GM04504 (cell line): Measurements from ENCODE around the gene OTULINL.
"Not testable (repeated sequence)": the region's sequence is repeated elsewhere in the genome, so short reads cannot be mapped to it uniquely, and the experiment has no call there.

Source experiments
- DNase-seq: peaks from one replicate; pipeline ENCODE4 v3.0.0-alpha.2; 2012; ENCODE audit warnings: low read depth

The OTULINL gene

DNA sequence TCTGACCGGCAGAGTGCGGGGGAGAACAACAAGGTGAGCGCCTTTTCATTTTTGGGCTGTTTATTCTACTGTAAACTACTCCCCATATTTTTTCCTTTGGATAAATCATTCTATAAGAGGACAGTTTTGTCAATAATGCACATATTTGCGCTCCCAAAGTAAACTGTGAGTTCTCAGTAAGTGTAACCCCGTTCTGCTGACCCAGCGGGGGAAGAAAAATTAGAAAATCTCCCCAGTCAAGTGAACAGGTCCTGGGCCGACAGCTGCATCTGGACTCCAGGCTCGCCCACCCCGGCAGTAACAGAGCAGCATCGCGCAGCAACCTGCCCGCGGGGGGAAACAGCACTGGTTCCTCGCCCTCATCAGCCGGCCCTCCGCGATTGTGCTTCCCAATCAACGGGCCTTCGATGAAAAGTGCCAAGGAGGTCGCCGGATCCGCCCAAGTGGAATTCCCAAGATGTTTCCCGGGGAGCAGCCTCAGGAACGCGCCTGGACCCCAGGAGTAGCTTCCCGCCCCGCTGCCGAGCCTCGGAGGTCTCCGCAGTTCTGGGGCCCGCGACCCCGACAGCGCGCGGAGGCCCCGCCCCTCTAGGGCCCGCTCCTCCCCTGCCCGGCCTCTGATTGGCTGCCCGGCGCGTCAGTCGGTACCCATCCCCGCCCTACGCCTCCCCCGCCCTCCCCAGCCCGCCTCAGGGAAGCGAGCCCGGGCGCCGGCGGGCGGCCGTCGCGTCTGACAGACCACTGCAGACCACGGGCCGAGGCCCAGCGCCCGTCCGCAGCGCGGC lies at the start of gene OTULINL:
Gene OTULINL (plus strand): TSS at position 687 of the 785 bp plus-strand sequence. CDS start 103 bp downstream, outside the sequence.
- peak; percentile 45 for DNase-seq

DNA sequence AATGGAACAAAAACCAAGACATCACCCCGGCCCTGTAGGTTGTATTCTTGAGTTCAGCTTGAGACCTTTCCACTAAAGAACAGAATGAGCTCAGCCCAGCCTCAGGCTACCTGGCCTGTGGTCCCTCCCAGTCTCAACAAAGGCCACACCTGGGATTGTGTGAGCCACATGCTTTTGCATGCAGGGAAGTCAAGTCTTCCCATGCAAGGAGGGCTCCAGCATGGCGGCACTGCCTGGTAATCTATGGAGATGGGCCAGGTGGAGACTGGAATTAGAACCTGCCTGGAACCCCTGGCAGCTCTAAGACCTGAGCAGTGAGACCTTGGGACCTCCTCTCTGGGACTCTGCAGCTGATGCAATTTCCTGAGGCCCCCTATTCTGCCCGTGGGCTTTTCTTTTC lies 49.4 kb upstream of the OTULINL start:
- no peak for DNase-seq

DNA sequence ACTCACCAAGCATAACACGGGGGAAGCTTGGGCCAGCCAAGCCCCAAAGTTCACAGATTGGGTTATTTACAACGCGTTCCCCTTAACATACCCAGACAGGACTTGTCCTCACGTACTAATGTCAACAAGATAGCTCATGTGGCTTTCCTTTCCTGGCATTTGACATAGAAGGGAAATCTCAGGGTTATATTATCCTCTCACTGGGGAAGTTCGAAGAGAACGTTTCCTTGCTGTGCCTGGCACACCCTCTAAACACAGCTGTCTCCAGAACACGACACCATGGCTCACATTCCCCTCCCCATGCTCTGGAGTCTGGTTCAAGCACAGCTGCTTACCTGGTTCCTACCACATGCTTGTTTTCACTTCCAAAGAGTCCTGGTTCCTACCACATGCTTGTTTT lies 46.8 kb upstream of the OTULINL start:
- no peak for DNase-seq

DNA sequence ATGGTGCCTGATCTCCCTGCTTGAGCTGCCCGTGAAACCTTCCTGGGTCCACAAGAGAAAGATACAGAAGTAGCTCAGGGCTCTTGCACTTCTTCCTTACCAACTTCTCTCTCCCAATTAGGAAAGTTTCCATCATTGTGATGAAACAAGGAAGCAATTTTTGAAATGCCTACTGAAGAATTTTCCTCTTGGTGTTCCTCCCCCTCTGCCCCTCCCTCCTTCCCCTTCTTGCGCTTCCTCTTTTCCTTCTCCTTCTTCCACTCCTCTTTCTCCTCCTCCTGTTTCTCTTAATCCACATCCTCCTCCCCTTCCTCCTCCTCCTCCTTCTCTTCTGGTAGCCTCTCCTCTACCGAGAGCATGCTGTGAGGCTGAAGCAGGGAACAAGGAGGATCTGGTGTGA lies 36.3 kb upstream of the OTULINL start:
- DNase-seq, result no peak

DNA sequence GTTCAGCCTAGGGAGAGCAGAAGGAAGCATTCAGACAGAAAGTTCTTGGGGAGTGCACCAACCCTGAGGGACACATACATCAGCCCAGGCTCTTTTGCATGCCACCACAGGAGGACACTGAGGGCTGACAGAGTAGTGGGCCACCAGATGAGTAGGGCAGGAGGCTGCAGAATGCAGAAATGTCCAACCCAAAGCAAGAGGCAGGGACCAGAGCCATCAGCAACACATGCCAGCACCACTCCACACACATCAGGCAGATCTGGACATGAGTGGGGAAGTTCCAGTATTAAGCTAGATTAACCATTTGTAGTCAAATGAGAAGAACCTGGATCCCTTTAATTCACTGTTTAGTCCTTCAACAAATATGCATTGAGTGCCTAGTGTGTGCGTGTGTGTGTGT lies 35.7 kb upstream of the OTULINL start:
- DNase-seq, result no peak

DNA sequence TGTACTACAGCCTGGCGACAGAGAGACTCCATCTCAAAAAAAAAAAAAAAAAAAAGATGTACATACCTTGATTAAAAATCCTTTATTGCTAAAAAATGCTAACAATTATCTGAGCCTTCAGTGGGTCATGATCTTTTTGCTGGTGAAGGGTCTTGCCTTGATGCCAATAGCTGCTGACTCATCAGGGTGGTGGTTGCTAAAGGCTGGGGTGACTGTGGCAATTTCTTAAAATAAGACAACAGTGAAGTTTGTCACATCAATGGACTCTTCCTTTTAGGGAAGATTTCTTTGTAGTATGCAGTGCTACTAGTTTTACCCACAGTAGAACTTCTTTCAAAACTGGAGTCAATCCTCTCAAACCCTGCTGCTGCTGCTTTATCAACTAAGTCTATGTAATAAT lies 33.9 kb upstream of the OTULINL start:
- no peak for DNase-seq

DNA sequence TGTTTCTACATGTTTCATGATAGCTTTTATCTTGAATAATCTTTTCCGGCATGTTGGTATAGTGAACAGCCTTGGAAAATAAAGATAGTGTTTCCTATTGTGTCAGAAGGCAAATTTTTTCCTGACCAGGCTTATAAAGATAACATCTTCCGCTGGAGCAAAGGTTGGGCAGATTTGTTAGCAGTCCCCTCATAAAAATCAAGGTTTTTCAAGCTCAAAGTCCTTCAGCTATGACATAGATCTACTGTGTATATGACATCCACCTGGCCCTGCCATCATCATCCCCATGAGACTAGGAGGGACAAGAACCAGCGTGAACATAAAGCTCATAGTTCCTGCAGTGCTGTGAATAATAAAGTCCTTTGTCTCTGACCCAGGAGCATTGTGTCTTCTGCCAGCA lies 30.4 kb upstream of the OTULINL start:
- DNase-seq, result no peak

DNA sequence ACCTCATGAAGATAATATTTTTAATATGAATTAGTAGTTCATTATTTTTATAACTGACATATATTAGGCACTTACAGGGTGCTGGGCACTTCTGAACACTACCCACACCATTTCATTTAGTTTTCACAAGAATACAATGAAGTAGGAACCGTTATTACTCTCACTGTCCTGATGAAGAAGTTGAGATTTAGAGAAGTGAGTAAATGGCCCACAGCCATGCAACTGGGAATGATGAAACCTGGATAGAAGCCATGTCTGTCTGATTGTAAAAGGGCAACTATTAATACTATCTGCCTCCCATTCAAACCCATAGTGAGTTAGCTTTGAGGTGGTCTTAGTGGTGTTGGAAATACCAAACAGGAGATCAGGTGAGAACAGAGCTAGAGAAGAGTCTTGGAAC lies 29.6 kb upstream of the OTULINL start:
- DNase-seq, result no peak

DNA sequence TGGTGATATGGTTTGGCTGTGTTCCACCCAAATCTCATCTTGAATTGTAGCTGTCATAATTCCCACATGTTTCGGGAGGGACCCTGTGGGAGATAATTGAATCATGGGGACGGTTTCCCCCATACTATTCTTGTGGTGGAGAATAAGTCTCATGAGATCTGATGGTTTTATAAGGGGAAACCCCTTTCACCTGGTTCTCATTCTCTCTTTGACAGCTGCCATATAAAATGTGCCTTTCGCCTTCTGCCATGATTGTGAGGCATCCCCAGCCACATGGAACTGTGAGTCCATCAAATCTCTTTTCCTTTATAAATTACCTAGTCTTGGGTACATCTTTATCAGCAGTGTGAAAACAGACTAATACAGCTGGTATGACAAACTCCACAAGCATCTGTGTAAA lies 27.3 kb upstream of the OTULINL start:
- DNase-seq, result not testable (repeated sequence)

DNA sequence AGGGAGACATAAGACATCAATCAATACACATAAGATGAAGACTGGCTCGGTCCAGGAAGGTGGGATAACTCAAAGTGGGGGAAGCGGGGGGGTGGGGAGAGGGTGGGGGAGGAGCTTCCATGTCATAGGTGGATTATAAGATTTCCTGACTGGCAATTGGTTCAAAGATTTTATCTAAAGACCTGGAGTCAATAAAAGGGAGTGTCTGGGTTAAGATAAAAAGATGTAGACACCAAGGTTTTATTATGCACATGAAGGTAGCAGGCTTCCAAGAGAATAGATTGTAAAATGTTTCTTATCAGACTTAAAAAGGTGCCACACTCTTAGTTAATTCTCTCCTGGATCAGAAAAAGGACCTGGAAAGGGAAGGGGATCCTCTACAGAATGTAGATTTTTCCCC lies 25.6 kb upstream of the OTULINL start:
- DNase-seq, result no peak

DNA sequence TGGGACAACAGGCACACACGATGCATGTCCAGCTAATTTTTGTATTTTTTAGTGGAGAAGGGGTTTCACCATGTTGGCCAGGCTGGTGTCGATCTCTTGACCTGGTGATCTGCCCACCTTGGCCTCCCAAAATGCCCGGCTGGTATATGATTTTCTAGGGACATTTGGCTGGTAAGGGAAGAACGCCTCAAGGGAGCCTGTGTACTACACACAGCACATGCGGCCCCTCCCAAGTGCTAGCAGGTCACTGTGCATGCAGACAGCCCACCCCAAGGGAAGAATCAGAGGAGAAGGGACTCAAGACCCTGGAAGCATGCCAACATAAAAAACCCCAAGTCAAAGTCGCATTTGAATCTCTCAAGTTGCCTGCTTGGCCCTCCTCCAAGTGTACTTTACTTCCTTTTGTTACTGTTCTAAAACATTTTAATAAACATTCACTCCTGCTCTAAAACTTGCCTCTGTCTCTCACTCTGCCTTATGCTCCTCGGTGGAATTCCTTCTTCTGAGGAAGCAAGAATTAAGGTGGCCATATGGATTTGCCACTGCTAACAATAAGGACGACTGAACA lies 24.3 kb upstream of the OTULINL start:
- no peak for DNase-seq

DNA sequence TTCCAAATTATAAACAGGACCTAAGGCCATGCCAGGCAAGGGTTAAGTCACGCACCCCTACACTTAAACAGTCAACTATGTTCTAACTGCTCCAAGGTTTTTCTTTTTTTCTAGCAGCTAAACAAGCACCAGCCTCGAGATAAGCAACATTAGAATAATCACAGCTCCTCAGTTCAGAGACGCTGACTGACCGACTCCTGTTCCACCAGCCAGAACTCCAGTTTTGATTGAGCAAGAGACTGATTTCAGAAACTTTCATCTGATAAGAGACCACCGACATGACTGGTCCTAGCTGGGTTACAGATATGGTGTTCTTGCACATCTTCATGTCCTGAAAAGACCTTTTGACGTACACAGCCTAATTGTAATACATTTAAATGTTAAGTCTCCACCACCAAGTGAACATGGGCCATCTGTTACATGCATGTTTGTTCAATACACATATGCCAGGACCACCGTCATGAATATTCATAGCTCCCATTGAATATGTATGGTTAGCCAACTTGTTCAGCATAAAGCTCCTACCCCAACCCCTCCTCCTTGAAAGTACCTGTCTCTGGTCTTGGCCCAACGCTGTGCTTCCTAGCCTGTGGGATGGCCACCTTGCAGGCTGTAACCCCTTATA lies 23.7 kb upstream of the OTULINL start:
- DNase-seq, result no peak

DNA sequence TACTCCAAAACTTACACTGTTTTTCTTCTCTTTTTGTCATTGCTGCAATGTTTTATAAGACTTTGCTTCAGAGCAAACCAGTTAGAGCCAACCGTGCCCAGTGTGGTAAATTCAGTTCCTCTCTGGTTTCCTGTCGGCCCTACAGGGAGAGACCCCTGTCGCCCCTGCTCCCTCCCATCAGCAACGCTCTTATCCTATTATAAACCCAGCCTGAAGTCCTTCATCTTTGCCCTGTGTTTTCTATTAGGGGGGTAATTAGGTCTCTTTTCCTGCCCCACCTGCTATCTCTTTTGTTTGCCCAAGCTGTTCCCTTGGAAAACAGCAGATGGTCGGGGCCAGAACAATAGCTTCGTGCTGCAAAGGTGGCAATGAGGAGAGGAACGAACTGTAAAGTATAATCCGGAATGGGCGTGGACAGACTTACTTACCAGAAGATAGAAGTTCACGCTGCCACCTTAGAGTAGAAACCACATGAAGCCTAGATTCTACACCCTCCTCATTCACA lies 21.4 kb upstream of the OTULINL start:
- no peak for DNase-seq

DNA sequence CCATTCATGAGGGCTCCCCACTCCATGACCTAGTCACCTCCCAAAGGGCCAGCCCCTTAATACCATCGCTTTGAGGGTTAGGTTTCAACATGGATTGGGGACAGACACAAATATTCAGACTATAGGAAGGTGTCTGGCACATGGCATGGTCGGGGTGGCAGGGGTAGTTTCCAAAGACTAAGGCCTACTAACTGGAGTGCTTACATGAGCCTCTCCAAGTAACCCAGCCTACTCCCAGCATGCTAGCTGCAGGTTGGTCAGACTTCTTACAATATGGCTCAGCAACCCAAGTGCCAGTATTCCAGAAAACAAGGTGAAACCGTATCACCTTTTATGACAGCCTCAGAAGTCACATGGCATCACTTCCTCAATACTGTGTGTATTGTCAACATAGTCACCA lies 19.9 kb upstream of the OTULINL start:
- no peak for DNase-seq

DNA sequence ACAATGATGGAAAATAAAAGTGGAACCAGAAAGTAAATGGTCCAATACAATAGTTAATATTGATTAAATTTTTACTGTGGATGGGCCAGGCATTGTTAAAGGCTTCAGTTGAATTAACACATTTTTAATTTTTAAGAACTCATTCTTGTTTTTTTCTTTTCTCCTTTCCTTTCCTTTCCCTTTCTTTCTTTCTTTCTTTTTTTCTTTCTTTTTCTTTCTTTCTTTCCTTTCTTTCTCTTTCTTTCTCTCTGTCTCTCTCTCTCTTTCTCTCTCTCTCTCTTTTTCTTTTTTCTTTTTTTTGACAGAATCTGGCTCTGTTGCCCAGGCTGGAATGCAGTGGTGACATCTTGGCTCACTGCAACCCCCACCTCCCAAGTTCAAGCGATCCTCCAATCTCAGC lies 13.3 kb upstream of the OTULINL start:
- no peak for DNase-seq

DNA sequence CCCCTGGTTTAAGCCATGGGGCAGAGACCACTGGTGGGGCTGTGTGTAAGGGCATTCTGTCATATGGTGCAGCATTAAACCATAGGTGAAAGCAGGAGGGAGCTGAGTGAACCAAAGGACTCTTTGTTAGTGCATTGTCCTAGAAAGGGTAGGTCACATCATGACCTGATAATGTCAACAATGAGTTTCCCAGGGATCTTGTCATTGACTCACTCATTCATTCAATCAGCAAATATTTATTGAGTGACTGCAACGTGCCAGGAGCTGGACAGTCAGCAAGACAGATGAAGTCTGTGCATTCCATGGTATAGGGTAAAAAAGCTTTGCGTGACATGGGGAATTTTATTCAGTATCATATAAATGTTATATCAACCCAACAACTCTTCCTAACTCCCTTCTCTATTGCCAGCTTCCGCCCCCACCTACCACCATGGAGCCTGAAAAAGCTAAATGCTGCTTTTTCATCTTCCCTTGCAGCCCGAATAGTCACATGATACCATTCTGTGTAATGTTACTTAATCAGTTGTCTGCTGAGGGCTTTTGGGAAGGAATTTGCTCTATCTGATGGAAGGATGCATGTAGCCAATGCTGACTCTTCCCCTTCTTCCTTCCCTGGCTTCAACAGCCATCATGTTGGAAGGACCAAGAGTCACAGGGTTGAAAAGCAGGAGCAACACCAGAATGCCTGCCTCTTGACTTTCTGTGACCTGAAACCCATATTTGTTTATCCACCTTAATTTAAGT lies 11.5 kb upstream of the OTULINL start:
- no peak for DNase-seq

DNA sequence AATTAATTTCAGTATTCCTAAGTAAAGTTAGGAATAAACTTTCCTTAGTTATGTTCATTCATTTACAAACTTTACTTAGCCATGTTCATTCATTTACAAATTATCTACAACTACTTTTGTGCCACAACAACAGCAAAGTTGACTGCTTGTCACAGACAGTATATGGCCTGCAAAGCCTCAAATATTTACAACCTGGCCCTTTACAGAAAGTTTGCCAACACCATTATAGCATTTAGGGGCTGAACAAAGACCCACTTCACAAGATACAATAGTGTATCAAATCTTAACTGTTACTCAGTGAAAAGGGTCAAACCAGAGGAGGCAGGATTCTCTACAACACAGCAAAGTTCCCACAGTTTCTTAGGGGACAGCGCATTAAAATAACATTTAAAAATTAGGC lies 9.7 kb upstream of the OTULINL start:
- DNase-seq, result no peak

DNA sequence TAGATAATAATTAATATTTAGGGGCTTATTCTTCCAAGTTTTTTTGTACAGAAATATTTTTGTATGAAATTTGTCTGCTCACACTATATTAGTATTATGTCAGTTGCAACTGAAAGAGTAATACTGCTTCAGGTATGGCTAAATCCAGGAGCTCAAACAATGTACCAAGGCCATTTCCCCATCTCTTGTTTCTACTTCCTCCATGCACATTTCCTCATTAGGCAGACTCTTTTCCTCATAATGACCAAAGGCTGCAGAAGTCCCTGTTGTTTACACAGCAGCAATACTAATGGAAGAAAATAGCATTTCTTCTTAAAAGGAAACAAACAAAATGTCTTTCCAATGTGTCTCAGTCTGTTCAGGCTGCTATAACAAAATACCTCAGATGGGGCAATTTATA lies 9.2 kb upstream of the OTULINL start:
- DNase-seq, result no peak

DNA sequence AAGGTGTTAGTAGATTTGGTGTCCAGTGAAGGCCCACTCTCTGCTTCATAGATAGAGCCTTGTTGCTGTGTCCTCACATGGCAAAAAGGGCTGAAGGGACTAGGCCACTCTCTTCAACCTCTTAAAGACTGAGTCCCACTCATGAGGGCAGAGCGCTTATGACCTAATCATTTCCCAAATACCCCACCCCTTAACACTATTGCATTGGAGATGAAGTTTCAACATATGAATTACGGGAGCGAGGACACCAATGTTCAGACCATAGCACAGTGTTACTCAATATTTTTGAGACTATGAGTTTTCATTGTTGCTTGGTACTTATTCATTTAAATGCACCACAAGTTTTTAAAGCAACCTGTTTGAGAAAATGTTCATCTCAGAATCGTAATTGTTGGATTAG lies 8.8 kb upstream of the OTULINL start:
- no peak for DNase-seq

DNA sequence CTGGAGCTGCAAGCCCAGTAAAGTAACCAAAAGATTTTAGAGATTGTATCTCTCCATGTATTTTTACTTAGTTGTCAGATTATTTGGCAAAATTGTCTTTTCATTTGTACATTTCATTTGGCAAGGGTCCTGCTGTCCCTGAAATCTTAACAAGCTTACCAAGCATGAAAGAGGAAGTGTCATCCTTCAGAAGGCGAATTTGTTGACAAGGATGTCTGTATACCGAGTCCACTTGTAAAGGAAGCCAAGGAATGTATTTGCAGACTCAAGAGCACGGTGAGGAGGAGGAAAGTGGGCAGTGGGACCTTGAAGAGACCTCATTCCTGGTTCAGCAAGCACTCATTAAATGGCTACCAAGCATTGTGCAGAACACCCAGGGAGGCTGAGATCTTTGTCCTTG lies 7.5 kb upstream of the OTULINL start:
- no peak for DNase-seq

DNA sequence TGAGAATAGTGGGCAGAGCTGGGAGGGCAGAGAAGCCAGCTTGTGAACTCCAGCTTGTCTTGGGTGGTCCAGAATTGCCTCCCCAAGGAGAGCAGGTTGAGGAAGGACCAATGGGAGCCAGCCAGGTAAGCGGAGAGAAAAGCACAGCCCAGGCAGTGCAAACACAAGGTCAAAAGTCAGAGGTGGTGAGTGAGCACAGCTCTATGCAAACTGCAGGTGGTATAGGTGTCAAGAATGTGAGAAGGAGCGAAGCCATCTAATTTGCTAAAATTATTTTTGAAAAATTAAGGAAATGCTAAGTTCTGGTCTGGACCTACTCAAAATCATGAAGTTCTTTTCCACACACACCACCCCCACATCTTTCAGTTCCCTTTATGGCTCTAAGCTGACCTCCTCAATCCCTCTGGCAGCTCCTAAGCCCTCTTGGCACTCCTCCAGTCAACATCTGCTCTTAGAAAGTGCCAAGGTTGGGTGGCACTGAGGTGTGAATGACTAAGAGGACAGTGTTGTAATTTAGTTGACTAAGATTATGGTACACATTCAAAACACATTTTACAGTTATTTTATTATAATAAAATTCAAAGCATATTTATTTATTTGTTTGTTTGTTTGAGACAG lies 6.6 kb upstream of the OTULINL start:
- DNase-seq, result no peak

DNA sequence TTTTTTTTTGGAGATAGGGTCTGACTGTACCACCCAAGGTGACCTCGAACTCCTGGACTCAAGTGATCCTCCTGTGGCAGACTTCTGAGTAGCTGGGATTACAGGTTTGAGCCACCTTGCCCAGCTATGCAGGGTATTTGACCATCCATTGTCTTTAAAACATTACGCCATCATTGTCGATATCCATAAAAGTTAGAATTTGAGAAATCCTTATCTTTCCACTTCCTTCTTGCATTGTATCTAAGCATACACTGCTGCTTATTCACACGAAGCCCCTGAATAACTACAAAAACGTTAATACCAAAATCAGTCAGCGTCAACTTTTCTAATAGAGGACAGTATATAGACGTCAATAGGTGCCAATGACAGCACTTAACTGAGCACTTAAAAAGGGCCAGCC lies 5.4 kb upstream of the OTULINL start:
- no peak for DNase-seq
